GM12878 (cell line): ENCODE data around the gene PTPRH. TPM values are rescaled to one million over a fixed set of nuclear protein-coding genes. Genes with fewer than 3 reads are reported as not detected.

Experiments used
- BCL3 ChIP-seq: IDR thresholded peaks from 2 replicates; pipeline ENCODE4 v1.6.1; 2011; ENCODE audit warnings: borderline replicate concordance, low read depth, mild to moderate bottlenecking, moderate library complexity, low read length; ENCODE audit not compliant: insufficient read depth, poor library complexity, severe bottlenecking
- IKZF1 ChIP-seq: fragments of 450-650 bp; conservative IDR thresholded peaks from 2 replicates; pipeline ENCODE4 v1.6.1; 2017; ENCODE audit warnings: antibody characterized with exemption, mild to moderate bottlenecking
- IKZF2 ChIP-seq, 2 experiments: fragments of 450-650 bp; IDR thresholded peaks; 2 replicates each; pipeline ENCODE4 v1.6.1; 2017; ENCODE audit warnings: mild to moderate bottlenecking in 2 of 2, moderate library complexity in 2 of 2
- PAX8 ChIP-seq: fragments of 450-650 bp; IDR thresholded peaks from 2 replicates; pipeline ENCODE4 v1.6.1; 2017; ENCODE audit warnings: mild to moderate bottlenecking, moderate library complexity
- RFX5 ChIP-seq: IDR thresholded peaks from 2 replicates; pipeline ENCODE4 v1.6.1; 2011; ENCODE audit warnings: low read depth, low read length, improper control_type of control experiment
- STAT1 ChIP-seq: fragments of 450-650 bp; conservative IDR thresholded peaks from 2 replicates; pipeline ENCODE4 v1.6.1; 2014; ENCODE audit warnings: antibody characterized with exemption, mild to moderate bottlenecking
- ZBED1 ChIP-seq: IDR thresholded peaks from 2 replicates; pipeline ENCODE4 v1.6.1; 2016; ENCODE audit warnings: borderline replicate concordance
- polyA plus RNA-seq, 11 experiments: library from polyadenylated mRNA; depleted of rRNA in 4 of 11; unstranded in 6 of 11; stranded (reverse) in 5 of 11; fragments of >200 nt; fragmentation: Nextera tagmentation in 4 of 11; fragmentation: Illumina TruSeq in 1 of 11; extraction: Ambion mirVana in 4 of 11; extraction: Trizol in 1 of 11; gene quantifications; 1 replicate in 1 of 11; 2 replicates in 10 of 11; pipeline versions ENCODE4 v1.2.1 to v1.2.3, GENCODE V29; 2011 to 2016; ENCODE audit warnings: inconsistent platforms in 2 of 11, missing spikeins in 2 of 11, low read depth in 1 of 11
- total RNA-seq, 4 experiments: library from RNA; depleted of rRNA in 3 of 4; stranded (reverse); fragments of >200 nt in 3 of 4; fragmentation: Illumina TruSeq in 1 of 4; extraction: Trizol in 1 of 4; gene quantifications; 2 replicates each; pipeline versions ENCODE4 v1.2.1 to v1.2.3, GENCODE V29; 2013 to 2021
- TF ChIP-seq, protein P1 (sequence below): fragments of 450-650 bp; IDR thresholded peaks from 2 replicates; pipeline ENCODE4 v1.6.1; 2016; ENCODE audit warnings: mild to moderate bottlenecking, moderate library complexity, borderline replicate concordance

Gene PTPRH
- total and polyA plus RNA-seq, 10 of the 15 experiments (the other 5 are each of a cell fraction or from before 2014, with no cell fraction given): 0.08 TPM; not detected in 9

DNA sequence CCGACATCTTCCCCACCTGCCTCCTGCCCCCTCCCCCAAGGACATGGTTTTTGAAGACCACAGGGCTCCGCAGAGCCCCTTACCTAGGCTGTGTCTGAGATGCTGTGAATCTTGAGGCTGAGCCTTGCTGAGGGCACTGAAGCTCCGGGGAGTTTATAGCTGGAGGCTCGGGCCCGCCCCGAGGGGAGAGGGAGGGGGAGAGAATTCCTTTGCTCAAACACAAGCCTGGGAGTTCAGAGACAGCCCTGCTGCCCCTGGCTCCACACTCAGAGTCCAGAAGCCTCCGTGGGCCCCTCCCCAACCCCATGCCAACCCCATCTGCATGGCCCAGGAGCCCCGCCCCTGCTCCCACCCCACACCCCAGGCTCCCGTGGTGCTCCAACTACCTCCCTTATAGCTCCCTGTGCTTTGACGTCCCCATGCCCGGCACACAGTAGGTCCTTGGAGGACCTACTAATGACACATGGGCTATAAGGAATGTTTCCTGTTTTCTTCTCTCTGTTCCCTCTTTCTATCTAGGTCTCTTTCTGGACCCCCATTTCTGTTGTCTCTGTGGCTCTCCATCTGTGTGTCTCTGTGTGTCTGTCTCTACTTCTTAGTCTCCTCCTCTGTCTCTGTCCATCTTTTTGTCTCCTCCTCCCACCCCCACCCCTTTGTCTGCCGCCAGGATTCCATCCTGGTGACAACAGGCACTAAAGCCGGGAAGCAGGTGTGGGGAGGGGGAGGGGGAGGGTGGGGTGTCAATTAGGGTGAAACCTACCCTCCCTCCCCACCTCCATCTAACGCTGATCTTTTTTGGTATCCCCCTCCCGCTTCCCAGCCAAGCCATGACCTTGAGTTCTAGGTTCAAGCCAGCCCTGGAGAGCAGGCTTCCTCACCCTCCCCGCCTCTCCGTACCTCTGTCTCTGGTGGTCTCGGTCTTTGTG is 60.0 kb downstream of the PTPRH start, which contains the start of gene TNNT1 (continued):
- TF ChIP-seq, protein P1, sequence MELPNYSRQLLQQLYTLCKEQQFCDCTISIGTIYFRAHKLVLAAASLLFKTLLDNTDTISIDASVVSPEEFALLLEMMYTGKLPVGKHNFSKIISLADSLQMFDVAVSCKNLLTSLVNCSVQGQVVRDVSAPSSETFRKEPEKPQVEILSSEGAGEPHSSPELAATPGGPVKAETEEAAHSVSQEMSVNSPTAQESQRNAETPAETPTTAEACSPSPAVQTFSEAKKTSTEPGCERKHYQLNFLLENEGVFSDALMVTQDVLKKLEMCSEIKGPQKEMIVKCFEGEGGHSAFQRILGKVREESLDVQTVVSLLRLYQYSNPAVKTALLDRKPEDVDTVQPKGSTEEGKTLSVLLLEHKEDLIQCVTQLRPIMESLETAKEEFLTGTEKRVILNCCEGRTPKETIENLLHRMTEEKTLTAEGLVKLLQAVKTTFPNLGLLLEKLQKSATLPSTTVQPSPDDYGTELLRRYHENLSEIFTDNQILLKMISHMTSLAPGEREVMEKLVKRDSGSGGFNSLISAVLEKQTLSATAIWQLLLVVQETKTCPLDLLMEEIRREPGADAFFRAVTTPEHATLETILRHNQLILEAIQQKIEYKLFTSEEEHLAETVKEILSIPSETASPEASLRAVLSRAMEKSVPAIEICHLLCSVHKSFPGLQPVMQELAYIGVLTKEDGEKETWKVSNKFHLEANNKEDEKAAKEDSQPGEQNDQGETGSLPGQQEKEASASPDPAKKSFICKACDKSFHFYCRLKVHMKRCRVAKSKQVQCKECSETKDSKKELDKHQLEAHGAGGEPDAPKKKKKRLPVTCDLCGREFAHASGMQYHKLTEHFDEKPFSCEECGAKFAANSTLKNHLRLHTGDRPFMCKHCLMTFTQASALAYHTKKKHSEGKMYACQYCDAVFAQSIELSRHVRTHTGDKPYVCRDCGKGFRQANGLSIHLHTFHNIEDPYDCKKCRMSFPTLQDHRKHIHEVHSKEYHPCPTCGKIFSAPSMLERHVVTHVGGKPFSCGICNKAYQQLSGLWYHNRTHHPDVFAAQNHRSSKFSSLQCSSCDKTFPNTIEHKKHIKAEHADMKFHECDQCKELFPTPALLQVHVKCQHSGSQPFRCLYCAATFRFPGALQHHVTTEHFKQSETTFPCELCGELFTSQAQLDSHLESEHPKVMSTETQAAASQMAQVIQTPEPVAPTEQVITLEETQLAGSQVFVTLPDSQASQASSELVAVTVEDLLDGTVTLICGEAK: no peak
- no peak for TF ChIP-seq ZBED1
- TF ChIP-seq IKZF1: no peak
- TF ChIP-seq IKZF2 (IDR thresholded peaks at IDR 0.05): no peak
- TF ChIP-seq PAX8: no peak
- no peak for TF ChIP-seq BCL3
- no peak for TF ChIP-seq RFX5
- TF ChIP-seq STAT1: no peak
